ENCODE results near the gene ASIC1. TPM values are rescaled to one million over a fixed set of nuclear protein-coding genes. Genes with fewer than 3 reads are reported as not detected.

ASIC1 gene
- total RNA-seq, 1 donor from 2014 or later = 25.0 TPM

GRCh38 chr12:50058743-50059312 is 1.4 kb downstream of the ASIC1 start:
- Mint-ChIP-seq H3K36me3 (ENCODE audit: low read depth) (no peaks in the 10 kb centered on the region), H3K27ac (ENCODE audit: unreplicated experiment) (no peak overlapping the region), H3K27me3 (ENCODE audit: low read depth) (peaks cover 22% of the 10 kb centered on the region), H3K4me3 (peak overlapping the region; percentile 82), H3K9me3 (no peaks in the 10 kb centered on the region), H3K4me1 (peaks cover 16% of the 10 kb centered on the region)
- DNase-seq (ENCODE audit: low read depth, low spot score) = no peak
- no peak for TF ChIP-seq CTCF (conservative IDR thresholded peaks at IDR 0.05)

- peaks cover 19% of the 10 kb centered on the region for H3K27me3 Mint-ChIP-seq (ENCODE audit: low read depth)
- TF ChIP-seq CTCF (conservative IDR thresholded peaks at IDR 0.05) = no peak
- peak overlapping the region; percentile 82 for H3K4me3 Mint-ChIP-seq
- no peaks in the 10 kb centered on the region for H3K9me3 Mint-ChIP-seq
- H3K36me3 Mint-ChIP-seq (ENCODE audit: low read depth) = no peaks in the 10 kb centered on the region
- H3K27ac Mint-ChIP-seq (ENCODE audit: unreplicated experiment) = peak overlapping the region; percentile 16
- no peak for DNase-seq (ENCODE audit: low read depth, low spot score)
- peaks cover 16% of the 10 kb centered on the region for H3K4me1 Mint-ChIP-seq
Measured at GRCh38 chr12:50059440-50060119, 2.2 kb downstream of the ASIC1 start.

DNA sequence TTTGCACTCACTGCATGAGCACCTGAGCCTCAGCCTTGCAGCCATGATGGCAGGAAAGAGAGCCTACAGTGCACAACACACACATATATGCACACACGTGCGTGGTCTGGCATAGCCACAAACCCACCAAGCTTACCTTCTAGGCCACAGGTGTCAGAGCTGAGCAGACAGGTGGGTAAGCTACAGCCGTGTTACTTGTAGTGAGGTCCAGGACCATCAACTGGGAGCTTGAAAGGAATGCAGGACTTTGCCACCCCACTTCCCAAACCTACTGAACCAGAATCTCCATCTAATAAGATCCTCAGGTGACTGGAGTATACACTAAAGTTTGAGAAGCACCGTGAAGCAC is 2.7 kb downstream of the ASIC1 start:
- Mint-ChIP-seq H3K27me3 (ENCODE audit: low read depth) (peaks cover 19% of the 10 kb centered on the region), H3K9me3 (no peaks in the 10 kb centered on the region), H3K4me1 (peaks cover 16% of the 10 kb centered on the region), H3K36me3 (ENCODE audit: low read depth) (no peaks in the 10 kb centered on the region), H3K27ac (ENCODE audit: unreplicated experiment) (no peak overlapping the region), H3K4me3 (peak overlapping the region; percentile 82)
- DNase-seq (ENCODE audit: low read depth, low spot score) = no peak
- no peak for TF ChIP-seq CTCF (conservative IDR thresholded peaks at IDR 0.05)

DNA sequence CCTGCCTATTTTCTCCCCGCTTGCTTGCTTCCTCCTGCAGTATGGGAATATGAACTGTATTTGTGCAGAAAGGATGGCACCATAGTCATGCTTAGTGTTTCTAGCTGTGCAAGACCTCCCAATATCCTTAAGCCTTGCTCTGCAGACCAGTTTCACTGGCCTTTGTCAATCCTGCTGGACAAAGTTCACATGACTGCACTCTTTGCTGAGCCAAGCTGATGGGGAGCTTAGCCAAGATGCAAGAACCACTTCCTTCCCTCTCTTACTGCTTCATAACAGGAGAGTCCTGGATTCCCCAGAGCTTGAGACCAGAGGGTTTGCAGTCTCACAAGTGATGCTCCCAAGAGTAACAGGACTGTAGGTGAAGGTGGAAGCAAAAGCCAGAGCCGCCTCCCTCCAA is 3.8 kb downstream of the ASIC1 start:
- TF ChIP-seq CTCF (conservative IDR thresholded peaks at IDR 0.05) = no peak
- no peak for DNase-seq (ENCODE audit: low read depth, low spot score)
- H3K27me3 Mint-ChIP-seq (ENCODE audit: low read depth) = peaks cover 13% of the 10 kb centered on the region
- no peaks in the 10 kb centered on the region for H3K9me3 Mint-ChIP-seq
- no peak overlapping the region for H3K4me3 Mint-ChIP-seq
- no peak overlapping the region for H3K27ac Mint-ChIP-seq (ENCODE audit: unreplicated experiment)
- peaks cover 11% of the 10 kb centered on the region for H3K4me1 Mint-ChIP-seq
- no peaks in the 10 kb centered on the region for H3K36me3 Mint-ChIP-seq (ENCODE audit: low read depth)

- no peaks in the 10 kb centered on the region for H3K9me3 Mint-ChIP-seq
- TF ChIP-seq CTCF (conservative IDR thresholded peaks at IDR 0.05) = no peak
- H3K4me3 Mint-ChIP-seq = no peak overlapping the region
- peaks cover 1% of the 10 kb centered on the region for H3K4me1 Mint-ChIP-seq
- peaks cover 3% of the 10 kb centered on the region for H3K27me3 Mint-ChIP-seq (ENCODE audit: low read depth)
- no peaks in the 10 kb centered on the region for H3K36me3 Mint-ChIP-seq (ENCODE audit: low read depth)
- H3K27ac Mint-ChIP-seq (ENCODE audit: unreplicated experiment) = no peak overlapping the region
- no peak for DNase-seq (ENCODE audit: low read depth, low spot score)
Measured at GRCh38 chr12:50061946-50062686, 4.7 kb downstream of the ASIC1 start.

Measured in neural crest cell (in vitro differentiated cells).